Spinal cord (tissue), 10 donors: Measurements from ENCODE around the gene OR2A5. TPM values are rescaled to one million over a fixed set of nuclear protein-coding genes. Genes with fewer than 3 reads are reported as not detected.
A peak's percentile ranks its signal among the peaks of the same experiment; 100 is the strongest.

ENCODE experiments used
- DNase-seq, 6 donors: peaks; one replicate each; pipeline versions ENCODE4 v3.0.0 to v3.0.0-alpha.2; 2013 to 2015; ENCODE audit warnings: low spot score in 6 of 6, low read depth in 4 of 6
- H3K27ac ChIP-seq: one replicate; pipeline ENCODE4 v1.5.1; 2013; ENCODE audit warnings: low read depth, low read length, control low read depth
- H3K27me3 ChIP-seq: one replicate; pipeline ENCODE4 v1.6.1; 2013; ENCODE audit warnings: low read length; ENCODE audit not compliant: control insufficient read depth, insufficient read depth
- H3K36me3 ChIP-seq: one replicate; pipeline ENCODE4 v1.6.1; 2013; ENCODE audit warnings: low read length; ENCODE audit not compliant: control insufficient read depth, insufficient read depth
- H3K4me1 ChIP-seq: one replicate; pipeline ENCODE4 v1.6.1; 2013; ENCODE audit warnings: low read length; ENCODE audit not compliant: control insufficient read depth, insufficient read depth
- H3K4me3 ChIP-seq: one replicate; pipeline ENCODE4 v1.5.1; 2013; ENCODE audit warnings: low read depth, low read length, control low read depth
- H3K9me3 ChIP-seq: one replicate; pipeline ENCODE4 v1.6.1; 2013; ENCODE audit warnings: low read length; ENCODE audit not compliant: control insufficient read depth, insufficient read depth
- WGBS: methylation state at CpG from one replicate; pipeline ENCODE4 v1.1.5; 2013; ENCODE audit warnings: missing lambda C conversion rate; ENCODE audit not compliant: insufficient coverage; 5-methylcytosine and 5-hydroxymethylcytosine counted together
- polyA plus RNA-seq, 2 donors: library from polyadenylated mRNA; unstranded; fragments of 120-200 nt; gene quantifications; one replicate each; pipeline ENCODE4 v1.2.1, GENCODE V29; 2013; ENCODE audit not compliant: insufficient read length in 2 of 2
- total RNA-seq, 2 donors: library from RNA; depleted of rRNA in 1 of 2; stranded (reverse); fragments of 120-200 nt in 1 of 2; fragments of >200 nt in 1 of 2; gene quantifications; one replicate each; pipeline versions ENCODE4 v1.2.3 to v1.2.4, GENCODE V29; 2013 to 2014
- donor health status: healthy.

Gene OR2A5
- total and polyA plus RNA-seq, 4 donors, result under 0.01 to 0.30 TPM; not detected in 2

- no peak for DNase-seq
- no peaks in the 10 kb centered on the region for H3K9me3 ChIP-seq
- H3K27me3 ChIP-seq, result no peaks in the 10 kb centered on the region
- H3K27ac ChIP-seq, result no peak overlapping the region
- H3K36me3 ChIP-seq, result no peaks in the 10 kb centered on the region
- no peaks in the 10 kb centered on the region for H3K4me1 ChIP-seq
- H3K4me3 ChIP-seq, result no peak overlapping the region
- WGBS, result no CpG with 5 or more reads among the region's 1 CpG
Measured at GRCh38 chr7:144027974-144028373, 20.8 kb upstream of the OR2A5 start.

GRCh38 chr7:144028547-144028946 is 20.2 kb upstream of the OR2A5 start:
- Histone ChIP-seq H3K4me3 (no peak overlapping the region), H3K27ac (no peak overlapping the region), H3K9me3 (no peaks in the 10 kb centered on the region), H3K4me1 (no peaks in the 10 kb centered on the region), H3K36me3 (no peaks in the 10 kb centered on the region), H3K27me3 (no peaks in the 10 kb centered on the region)
- no peak for DNase-seq
- no CpG with 5 or more reads among the region's 3 CpGs for WGBS

- H3K4me3 ChIP-seq, result no peak overlapping the region
- 100% methylated on average over 2 of the region's 5 CpGs for WGBS
- no peak overlapping the region for H3K27ac ChIP-seq
- peak in 1 of 6 donors; percentile 60 for DNase-seq
- no peaks in the 10 kb centered on the region for H3K27me3 ChIP-seq
- no peaks in the 10 kb centered on the region for H3K4me1 ChIP-seq
- H3K36me3 ChIP-seq, result no peaks in the 10 kb centered on the region
- H3K9me3 ChIP-seq, result no peaks in the 10 kb centered on the region
Measured at GRCh38 chr7:144032516-144032915, 16.2 kb upstream of the OR2A5 start.

GRCh38 chr7:144032985-144033709 is 15.6 kb upstream of the OR2A5 start:
- DNase-seq, result peak in 1 of 6 donors; percentile 54
- WGBS, result 25% methylated on average over 1 of the region's 1 CpG

GRCh38 chr7:144035385-144035784 is 13.4 kb upstream of the OR2A5 start:
- no peaks in the 10 kb centered on the region for H3K27me3 ChIP-seq
- no peak overlapping the region for H3K27ac ChIP-seq
- no peaks in the 10 kb centered on the region for H3K4me1 ChIP-seq
- no peak for DNase-seq
- H3K4me3 ChIP-seq, result no peak overlapping the region
- H3K9me3 ChIP-seq, result no peaks in the 10 kb centered on the region
- no peaks in the 10 kb centered on the region for H3K36me3 ChIP-seq

More at GRCh38 chr7:144032985-144033709, 15.6 kb upstream of the OR2A5 start:
- H3K4me1 ChIP-seq, result no peaks in the 10 kb centered on the region
- no peak overlapping the region for H3K27ac ChIP-seq
- no peaks in the 10 kb centered on the region for H3K36me3 ChIP-seq
- H3K4me3 ChIP-seq, result no peak overlapping the region
- H3K9me3 ChIP-seq, result no peaks in the 10 kb centered on the region
- no peaks in the 10 kb centered on the region for H3K27me3 ChIP-seq

- no peaks in the 10 kb centered on the region for H3K9me3 ChIP-seq
- H3K4me1 ChIP-seq, result no peaks in the 10 kb centered on the region
- no peaks in the 10 kb centered on the region for H3K27me3 ChIP-seq
- no peaks in the 10 kb centered on the region for H3K36me3 ChIP-seq
- H3K4me3 ChIP-seq, result no peak overlapping the region
- no peak overlapping the region for H3K27ac ChIP-seq
- no peak for DNase-seq
- 75% methylated on average over 1 of the region's 1 CpG for WGBS
Measured at GRCh38 chr7:144036302-144036885, 12.4 kb upstream of the OR2A5 start.

GRCh38 chr7:144037414-144038035 is 11.2 kb upstream of the OR2A5 start:
- Histone ChIP-seq H3K36me3 (no peaks in the 10 kb centered on the region), H3K4me3 (no peak overlapping the region), H3K4me1 (no peaks in the 10 kb centered on the region), H3K9me3 (no peaks in the 10 kb centered on the region), H3K27ac (no peak overlapping the region), H3K27me3 (no peaks in the 10 kb centered on the region)
- WGBS, result 75% methylated on average over 1 of the region's 1 CpG
- no peak for DNase-seq

- Histone ChIP-seq H3K9me3 (no peaks in the 10 kb centered on the region), H3K27ac (no peak overlapping the region), H3K4me1 (no peaks in the 10 kb centered on the region), H3K27me3 (no peaks in the 10 kb centered on the region), H3K4me3 (no peak overlapping the region), H3K36me3 (no peaks in the 10 kb centered on the region)
- no peak for DNase-seq
- no CpG with 5 or more reads among the region's 4 CpGs for WGBS
Measured at GRCh38 chr7:144038887-144039286, 9.9 kb upstream of the OR2A5 start.

GRCh38 chr7:144049491-144049890 is 743 bp downstream of the OR2A5 start:
- DNase-seq, result no peak
- H3K4me3 ChIP-seq, result no peak overlapping the region
- H3K27me3 ChIP-seq, result no peaks in the 10 kb centered on the region
- H3K36me3 ChIP-seq, result no peaks in the 10 kb centered on the region
- H3K27ac ChIP-seq, result no peak overlapping the region
- no peaks in the 10 kb centered on the region for H3K4me1 ChIP-seq
- no peaks in the 10 kb centered on the region for H3K9me3 ChIP-seq
- no CpG with 5 or more reads among the region's 2 CpGs for WGBS

- Histone ChIP-seq H3K4me1 (no peaks in the 10 kb centered on the region), H3K4me3 (no peak overlapping the region), H3K27me3 (no peaks in the 10 kb centered on the region), H3K9me3 (no peaks in the 10 kb centered on the region), H3K27ac (no peak overlapping the region), H3K36me3 (no peaks in the 10 kb centered on the region)
- WGBS, result 71% methylated on average over 3 of the region's 3 CpGs
- no peak for DNase-seq
Measured at GRCh38 chr7:144050093-144050492, 1.3 kb downstream of the OR2A5 start.
